ENCODE results near the gene ADAMTS20.

The ADAMTS20 gene

DNA sequence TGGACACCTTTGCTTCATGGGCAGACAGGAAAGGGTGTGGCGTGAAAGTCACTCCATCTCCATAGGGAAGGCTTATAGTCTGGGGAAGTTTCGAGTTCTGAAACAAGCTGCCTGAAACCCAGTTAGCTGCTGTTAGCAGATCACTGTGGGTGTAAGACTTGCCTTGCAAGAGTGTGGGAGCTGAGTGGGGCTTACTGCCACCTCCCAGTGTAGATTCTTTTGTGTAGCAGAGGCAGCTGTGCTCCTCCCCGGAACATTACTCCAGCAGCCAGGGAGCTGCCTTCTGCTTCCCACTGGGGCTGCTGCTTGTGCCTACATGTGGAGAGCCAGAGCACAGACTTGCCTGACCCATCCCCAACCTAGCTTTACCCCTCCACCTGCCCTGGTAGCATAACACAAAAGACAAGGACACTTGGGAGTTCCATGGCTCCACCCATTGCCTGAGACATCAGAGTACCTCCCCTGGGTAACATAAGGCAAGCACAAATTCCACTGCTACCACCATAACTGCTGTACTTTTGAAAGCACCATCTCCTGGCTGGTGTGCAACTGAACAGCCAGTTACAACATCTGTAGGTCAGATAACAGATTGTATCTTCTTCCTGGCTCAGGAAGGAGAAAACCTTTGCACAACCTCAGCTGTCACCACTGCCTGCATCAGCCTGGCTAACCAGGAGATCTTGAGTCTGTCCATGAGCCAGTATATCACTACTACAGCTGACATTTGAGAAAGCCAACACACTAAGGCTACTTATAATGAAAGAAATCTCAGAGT is 69.5 kb downstream of the ADAMTS20 start:
- DNase-seq (ENCODE audit: low read depth): no peak

- DNase-seq (ENCODE audit: low read depth): no peak
Observed at GRCh38 chr12:43480591-43480990, 71.4 kb downstream of the ADAMTS20 start.

- no peak for DNase-seq (ENCODE audit: low read depth)
Observed at GRCh38 chr12:43462741-43463140, 89.3 kb downstream of the ADAMTS20 start.

- no peak for DNase-seq (ENCODE audit: low read depth)
Observed at GRCh38 chr12:43462080-43462479, 89.9 kb downstream of the ADAMTS20 start.

DNA sequence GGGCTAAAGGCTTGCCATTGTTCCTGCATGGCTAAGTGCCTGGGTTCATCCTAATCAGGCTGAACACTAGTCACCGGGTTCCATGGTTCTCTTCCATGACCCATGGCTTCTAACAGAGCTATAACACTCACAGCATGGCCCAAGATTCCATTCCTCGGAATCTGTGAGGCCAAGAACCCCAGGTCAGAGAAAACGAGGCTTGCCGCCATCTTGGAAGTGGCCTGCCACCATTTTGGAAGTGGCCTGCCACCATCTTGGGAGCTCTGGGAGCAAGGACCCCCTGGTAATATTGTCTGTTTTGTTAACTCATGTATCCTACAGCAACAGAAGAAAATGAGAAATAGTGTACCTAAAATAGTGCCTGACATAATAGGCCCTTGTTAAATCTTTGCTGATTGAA is 92.7 kb downstream of the ADAMTS20 start:
- DNase-seq (ENCODE audit: low read depth): no peak

DNA sequence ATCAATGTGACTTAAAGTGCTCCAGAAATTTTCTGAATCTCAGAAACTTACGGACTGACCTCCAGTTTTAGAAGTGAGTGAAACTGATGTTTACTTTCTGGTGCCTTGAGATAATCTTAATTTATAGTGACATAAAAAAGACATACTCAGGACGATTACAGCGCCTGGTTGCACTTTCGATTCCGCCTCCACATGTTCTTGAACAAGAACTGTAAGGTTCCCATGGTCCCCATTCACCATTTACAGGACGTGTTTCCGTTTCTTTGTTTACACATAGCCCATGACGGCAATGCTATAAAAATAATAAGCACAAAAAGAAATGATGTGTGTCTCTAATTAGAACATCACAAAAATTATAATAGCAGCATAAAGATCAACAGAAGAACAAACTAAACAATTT is 98.2 kb downstream of the ADAMTS20 start:
- DNase-seq (ENCODE audit: low read depth): no peak

DNA sequence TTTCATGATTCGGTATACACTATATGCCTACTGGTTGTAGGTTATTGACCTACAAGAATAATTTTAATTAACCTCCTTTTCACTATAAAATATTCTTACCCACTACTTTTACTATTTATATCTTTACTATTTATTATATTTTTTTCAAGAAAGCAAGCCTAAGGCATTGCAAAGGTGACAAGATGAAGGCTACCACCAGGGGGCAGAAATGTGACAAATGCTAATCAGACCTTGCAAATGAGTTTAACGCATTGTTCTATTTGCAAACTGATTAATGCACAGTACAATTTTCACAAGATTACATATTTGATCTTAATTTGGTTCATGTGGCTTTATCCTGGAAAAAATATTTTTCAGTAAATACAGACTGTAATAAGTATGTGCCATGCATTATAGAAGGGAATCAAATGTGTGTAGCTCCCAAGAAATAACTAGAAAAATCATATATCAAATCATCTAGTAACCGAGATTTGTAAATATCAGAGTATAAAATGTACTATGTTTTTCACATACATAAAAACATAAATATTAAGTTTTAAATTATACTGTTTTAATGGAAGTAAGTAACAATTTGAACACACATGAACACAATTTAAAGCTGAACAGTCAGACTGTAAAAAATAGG is 107.0 kb downstream of the ADAMTS20 start:
- peak; percentile 44 for DNase-seq (ENCODE audit: low read depth)

- DNase-seq (ENCODE audit: low read depth): no peak
Observed at GRCh38 chr12:43436597-43436996, 115.4 kb downstream of the ADAMTS20 start.

DNA sequence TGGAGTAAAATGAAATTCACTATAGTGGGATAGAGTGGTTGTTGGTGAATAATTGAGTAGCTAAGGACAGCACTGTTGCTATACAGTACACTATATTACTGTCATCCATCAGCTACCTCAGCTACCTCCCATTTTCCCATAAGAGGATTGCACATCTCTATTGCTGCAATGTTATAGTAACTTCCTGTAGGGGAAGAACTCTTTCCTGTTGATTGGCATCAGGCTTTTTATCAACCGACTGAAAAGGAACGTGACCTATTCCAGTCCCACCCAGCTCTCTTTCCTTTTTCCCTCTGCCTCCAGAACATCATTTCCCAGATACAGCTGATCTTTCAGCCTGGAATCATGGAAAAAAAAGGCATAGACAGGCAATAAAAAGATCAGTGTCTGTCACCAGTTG is 117.4 kb downstream of the ADAMTS20 start:
- no peak for DNase-seq (ENCODE audit: low read depth)

DNA sequence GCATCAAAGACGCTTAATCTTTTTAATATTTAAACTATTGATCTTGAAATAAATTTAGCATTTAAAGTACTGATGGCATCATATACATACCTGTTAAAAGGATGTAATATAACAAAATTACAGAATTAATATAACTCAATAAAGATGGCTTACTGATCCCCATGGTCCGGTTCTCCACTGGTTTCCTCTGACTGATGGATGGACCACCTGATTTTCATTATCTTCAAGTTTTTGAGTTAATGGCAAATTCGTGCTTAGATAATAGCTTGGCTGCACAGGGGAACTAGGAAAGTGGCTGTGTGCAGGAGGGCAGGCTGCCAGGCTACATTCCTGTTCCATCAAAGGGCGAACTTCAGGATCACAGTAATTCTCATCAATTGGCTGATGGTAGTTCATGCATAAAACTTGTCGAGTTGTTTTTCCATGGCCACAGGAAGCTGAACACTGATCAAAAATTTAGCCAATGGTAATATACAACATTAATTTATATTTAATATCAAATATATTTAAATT is 123.9 kb downstream of the ADAMTS20 start:
- DNase-seq (ENCODE audit: low read depth): no peak

- no peak for DNase-seq (ENCODE audit: low read depth)
Observed at GRCh38 chr12:43425361-43425760, 126.6 kb downstream of the ADAMTS20 start.

- DNase-seq (ENCODE audit: low read depth): no peak
Observed at GRCh38 chr12:43416981-43417380, 135.0 kb downstream of the ADAMTS20 start.

GRCh38 chr12:43407816-43408645 is 144.0 kb downstream of the ADAMTS20 start:
- no peak for DNase-seq (ENCODE audit: low read depth)

- no peak for DNase-seq (ENCODE audit: low read depth)
Observed at GRCh38 chr12:43406801-43407200, 145.2 kb downstream of the ADAMTS20 start.

DNA sequence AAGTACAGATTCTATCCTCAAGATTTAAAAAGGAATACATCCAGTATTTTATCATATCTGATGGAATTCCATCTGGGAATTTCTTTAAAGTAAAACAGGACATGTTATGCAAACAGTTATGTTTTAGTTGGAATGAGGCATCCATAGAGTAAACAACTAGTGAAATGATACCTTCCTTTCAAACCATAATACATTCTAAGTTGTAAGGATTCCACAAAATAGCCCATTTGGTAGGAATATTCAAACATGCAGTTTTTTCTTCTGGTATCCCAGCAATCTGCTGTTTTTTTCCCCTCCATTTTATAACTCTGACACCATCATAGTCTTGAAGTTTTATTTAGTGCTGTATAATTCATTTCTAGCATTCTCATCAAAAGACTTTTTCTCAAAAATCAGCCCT is 149.6 kb downstream of the ADAMTS20 start:
- peak; percentile 3 for DNase-seq (ENCODE audit: low read depth)

- DNase-seq (ENCODE audit: low read depth): no peak
Observed at GRCh38 chr12:43401096-43401495, 150.9 kb downstream of the ADAMTS20 start.

DNA sequence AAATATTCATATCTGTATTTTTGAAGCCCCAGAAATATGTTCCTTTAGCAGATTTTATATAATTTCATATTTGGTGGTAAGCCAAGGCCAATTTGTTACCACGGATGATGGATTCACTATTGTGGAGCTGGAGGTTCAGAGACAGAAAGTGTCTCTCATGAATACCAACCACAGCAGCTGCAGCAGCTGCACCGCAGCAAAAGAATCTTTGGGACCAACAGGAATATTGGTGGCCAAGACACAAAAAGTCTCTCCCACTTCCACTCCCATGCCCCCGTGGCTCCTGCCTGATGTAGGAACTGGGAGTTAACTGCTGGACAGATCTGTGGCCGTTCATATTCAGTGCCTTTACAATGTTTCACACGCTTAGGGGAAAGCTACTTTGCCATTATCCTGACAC is 155.3 kb downstream of the ADAMTS20 start:
- no peak for DNase-seq (ENCODE audit: low read depth)

DNA sequence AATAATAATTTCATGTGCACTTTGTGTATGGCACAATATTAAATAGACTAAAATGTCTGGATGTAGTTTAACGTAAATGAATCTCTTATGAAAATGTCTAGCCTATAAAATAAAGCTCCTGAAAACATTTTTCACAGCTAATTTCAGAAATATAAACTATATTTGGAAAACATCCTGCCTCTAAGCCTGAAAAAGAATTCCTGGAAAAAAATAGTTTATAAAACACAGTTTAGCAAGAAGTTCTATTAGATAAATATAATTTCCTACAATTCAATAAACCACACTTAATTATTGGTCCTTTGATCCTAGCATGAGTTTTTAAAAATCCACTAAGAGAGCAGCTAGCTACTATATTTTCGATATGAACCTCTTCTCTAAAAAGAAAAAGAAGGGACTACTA is 159.9 kb downstream of the ADAMTS20 start:
- no peak for DNase-seq (ENCODE audit: low read depth)

GRCh38 chr12:43381879-43382278 is 170.1 kb downstream of the ADAMTS20 start:
- DNase-seq (ENCODE audit: low read depth): no peak

DNA sequence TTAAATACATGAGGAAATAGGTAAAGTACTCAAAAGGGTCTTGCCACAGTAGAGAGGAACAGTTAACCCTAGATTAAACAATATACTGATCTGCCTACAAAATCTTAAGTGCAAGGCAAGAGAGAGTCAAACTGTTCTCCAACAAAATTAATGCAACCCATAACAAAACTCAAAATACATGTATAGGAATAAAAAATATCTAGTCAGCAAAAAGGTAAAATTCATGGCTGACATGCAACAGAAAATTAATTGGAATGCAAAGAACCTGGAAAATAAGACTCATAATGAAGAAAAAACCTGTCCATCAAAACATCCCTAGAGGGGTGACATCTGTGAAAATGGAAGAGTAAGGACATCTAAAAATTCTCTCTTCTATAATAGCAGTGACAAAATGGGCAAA is 173.6 kb downstream of the ADAMTS20 start:
- DNase-seq (ENCODE audit: low read depth): no peak

DNA sequence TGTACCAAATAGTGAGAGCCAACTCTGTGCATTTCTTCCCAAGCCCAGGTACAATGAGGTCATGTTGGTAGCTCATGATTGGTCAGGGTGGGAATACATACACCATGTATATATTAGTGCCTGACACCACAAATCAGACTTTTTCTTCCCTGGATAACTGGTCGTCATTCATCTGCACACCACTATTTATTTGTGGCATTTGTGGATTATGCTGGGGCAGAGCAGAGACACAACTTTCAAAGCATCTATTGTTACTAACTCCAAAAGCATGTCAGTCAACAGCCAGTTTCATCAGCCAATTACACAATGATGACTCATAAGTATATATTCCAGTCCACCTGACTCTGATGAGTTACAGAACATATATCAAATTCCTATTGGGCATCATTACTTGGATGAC is 181.7 kb downstream of the ADAMTS20 start:
- DNase-seq (ENCODE audit: low read depth): peak; percentile 65

GRCh38 chr12:43362910-43363694 is 188.9 kb downstream of the ADAMTS20 start:
- no peak for DNase-seq (ENCODE audit: low read depth)
